Effector CD4-positive, alpha-beta T cell (primary cell): ENCODE data around the gene DPH7.
"Not testable (repeated sequence)": the region's sequence is repeated elsewhere in the genome, so short reads cannot be mapped to it uniquely, and the experiment has no call there.

Experiments
- DNase-seq: peaks from one replicate; pipeline ENCODE4 v3.0.0-alpha.2; 2020
- total RNA-seq: gene quantifications from one replicate; lab custom pipeline; 2026; lab: John Stamatoyannopoulos, UW

The DPH7 gene
- 44.1 reads per million, percentile 65 among the genes with 10 or more reads in this experiment for total RNA-seq

- DNase-seq = peak; percentile 96
These were observed at the start of gene DPH7 for GRCh38 chr9:137578518-137579258. Gene DPH7, minus strand, starts transcription at chr9:137578925. Its CDS starts 148 bp downstream, at chr9:137578777.

DNA sequence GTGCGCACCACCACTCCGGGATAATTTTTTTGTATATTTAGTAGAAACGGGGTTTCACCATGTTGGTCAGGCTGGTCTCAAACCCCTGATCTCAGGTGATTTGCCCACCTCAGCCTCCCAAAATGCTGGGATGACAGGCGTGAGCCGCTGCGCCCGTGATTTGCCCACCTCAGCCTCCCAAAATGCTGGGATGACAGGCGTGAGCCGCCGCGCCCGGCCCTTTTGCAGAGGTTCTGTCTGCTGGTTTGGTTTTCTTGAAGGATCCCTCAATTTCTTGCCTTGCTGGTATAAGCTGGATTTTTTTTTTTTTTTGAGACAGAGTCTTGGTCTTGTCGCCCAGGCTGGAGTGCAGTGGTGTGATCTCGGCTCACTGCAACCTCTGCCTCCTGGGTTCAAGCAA lies 48.7 kb upstream of the DPH7 start:
- not testable (repeated sequence) for DNase-seq

- DNase-seq = no peak
These were observed 47.7 kb upstream of the DPH7 start for GRCh38 chr9:137626464-137626863.

GRCh38 chr9:137622211-137622610 lies 43.5 kb upstream of the DPH7 start:
- not testable (repeated sequence) for DNase-seq

- no peak for DNase-seq
These were observed 42.5 kb upstream of the DPH7 start for GRCh38 chr9:137621131-137621757.

DNA sequence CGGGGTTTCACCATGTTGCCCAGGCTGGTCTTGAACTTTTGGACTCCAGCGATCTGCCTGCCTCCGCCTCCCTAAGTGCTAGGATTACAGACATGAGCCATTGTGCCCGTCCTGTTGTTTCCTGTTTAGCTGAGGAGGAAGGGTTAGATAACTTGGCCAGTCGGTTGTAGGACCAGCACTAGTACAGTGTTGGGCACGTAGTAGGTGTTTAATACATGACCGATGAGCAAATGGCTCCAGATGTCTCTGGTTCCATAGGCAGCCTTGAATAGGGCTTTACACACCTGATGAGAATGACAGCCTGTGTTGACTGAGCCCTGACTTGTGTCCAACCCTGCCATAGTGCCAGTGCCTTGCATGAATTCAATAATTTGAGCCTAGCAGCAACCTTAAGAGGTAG lies 41.9 kb upstream of the DPH7 start:
- DNase-seq = no peak

GRCh38 chr9:137620048-137620405 lies 41.3 kb upstream of the DPH7 start:
- no peak for DNase-seq

DNA sequence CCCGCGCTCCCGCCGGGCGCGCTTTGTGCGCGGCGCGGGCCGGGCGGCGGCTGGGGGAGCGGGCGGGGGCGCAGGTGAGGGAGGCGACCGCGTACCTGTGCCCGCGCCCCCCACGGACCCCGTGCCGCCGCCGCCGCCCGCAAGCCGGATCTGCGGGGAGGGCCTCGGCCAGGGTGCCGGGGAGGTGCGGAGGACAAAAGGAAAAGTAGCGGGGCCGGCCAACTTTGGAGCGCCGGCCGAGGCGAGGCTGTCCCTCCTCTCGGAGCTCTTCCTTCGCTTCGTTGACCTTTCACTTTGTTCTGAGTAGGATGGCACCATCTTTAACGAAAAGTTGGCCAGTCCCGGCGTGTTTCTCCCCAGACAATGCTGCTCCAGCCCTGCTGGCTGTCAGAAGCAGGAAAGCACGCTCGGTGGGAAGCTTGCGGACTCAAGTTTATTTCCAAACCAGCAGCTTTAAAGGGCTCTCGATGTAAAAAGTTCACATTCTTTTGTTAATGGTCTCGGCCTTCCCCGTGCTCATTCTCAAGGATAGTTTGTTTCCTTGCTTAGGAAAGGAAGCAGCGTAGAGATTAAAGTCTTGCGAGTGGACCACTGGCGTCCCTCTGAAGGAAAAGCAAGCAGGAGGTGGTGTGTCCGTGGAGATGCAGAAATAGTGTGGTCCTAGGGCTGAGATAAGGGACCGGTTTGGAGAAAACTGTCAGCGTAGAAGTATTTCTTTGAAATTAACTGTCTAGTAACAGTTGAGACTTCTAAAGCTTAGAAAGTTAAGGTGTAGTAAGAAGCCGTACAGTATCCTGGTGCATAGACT lies 40.7 kb upstream of the DPH7 start:
- peak; percentile 17 for DNase-seq

- peak; percentile 87 for DNase-seq
These were observed 39.7 kb upstream of the DPH7 start, which contains the start of gene EHMT1 for GRCh38 chr9:137618105-137619067. Gene EHMT1, plus strand, starts transcription at chr9:137619005. Its CDS starts 24 bp downstream, at chr9:137619029.

DNA sequence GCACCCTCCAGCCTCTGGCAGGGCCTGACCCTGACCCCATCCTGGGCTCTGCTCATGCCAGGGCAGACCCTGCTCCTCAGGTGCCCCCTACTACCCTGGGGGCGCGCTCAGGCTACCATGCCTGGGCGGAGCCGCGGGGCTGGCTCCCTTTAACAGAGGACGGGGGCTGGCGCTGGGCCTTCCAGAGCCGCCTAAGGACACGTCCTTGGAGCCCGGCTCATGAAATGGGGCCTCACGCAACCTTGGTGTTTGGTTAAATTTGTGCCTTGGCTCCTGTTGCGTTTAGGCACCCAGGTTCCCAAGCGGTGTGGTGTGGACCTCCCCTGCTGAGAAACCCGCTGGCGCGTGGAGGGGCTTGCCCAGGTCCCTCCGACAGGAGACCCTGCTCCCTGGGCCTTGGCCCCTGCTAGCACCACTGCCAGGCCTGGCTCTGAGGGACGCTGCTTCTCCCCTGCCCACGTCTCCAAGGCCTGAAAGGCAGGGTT lies 36.7 kb upstream of the DPH7 start:
- DNase-seq = no peak

GRCh38 chr9:137614631-137615386 lies 36.1 kb upstream of the DPH7 start:
- DNase-seq = no peak

- no peak for DNase-seq
These were observed 35.2 kb upstream of the DPH7 start for GRCh38 chr9:137613738-137614523.

GRCh38 chr9:137613259-137613658 lies 34.5 kb upstream of the DPH7 start:
- DNase-seq = no peak

DNA sequence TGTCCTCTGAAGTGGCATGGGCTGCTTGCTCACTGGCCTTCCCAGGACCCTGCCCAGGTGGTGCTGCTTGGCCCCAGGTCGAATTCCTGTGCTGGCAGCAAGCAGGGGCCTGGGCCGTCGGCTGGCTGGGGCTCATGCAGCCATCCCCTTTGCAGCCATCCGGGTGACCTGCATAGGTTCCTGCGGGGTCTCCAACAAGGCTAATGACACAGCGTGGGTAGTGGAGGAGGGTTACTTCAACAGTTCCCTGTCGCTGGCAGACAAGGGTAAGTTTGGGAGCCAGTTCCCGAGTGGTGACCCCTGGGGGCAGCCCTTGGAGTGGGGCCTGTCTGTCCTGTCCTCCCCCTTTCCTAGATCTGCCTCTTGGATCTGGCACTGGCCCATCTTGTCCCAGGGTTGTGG lies 34.0 kb upstream of the DPH7 start:
- no peak for DNase-seq

GRCh38 chr9:137611623-137612609 lies 33.2 kb upstream of the DPH7 start:
- no peak for DNase-seq

- DNase-seq = no peak
These were observed 32.2 kb upstream of the DPH7 start for GRCh38 chr9:137610944-137611343.

GRCh38 chr9:137607141-137607857 lies 28.6 kb upstream of the DPH7 start:
- no peak for DNase-seq

DNA sequence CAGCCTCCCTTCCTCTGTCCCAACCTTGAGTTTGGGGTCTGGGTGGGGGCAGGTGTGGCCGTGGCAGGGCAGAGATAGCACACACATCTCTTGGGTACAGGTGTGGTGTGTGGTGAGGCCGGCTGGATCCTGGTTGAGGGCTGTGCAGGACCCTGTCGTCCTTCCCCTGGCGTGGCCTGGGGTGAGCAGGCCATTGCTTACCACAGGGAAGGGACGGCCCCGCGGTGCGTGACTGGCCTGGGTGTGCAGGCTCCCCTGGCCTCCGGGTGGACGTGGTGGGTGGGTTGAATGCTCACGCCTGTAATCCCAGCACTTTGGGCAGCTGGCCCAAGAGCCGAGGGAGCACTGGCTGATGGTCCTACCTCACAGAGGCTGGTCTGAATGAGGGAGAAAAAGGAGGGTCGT lies 28.0 kb upstream of the DPH7 start:
- DNase-seq = no peak
